ENCODE data around the gene SEMA4B.

The SEMA4B gene

DNA sequence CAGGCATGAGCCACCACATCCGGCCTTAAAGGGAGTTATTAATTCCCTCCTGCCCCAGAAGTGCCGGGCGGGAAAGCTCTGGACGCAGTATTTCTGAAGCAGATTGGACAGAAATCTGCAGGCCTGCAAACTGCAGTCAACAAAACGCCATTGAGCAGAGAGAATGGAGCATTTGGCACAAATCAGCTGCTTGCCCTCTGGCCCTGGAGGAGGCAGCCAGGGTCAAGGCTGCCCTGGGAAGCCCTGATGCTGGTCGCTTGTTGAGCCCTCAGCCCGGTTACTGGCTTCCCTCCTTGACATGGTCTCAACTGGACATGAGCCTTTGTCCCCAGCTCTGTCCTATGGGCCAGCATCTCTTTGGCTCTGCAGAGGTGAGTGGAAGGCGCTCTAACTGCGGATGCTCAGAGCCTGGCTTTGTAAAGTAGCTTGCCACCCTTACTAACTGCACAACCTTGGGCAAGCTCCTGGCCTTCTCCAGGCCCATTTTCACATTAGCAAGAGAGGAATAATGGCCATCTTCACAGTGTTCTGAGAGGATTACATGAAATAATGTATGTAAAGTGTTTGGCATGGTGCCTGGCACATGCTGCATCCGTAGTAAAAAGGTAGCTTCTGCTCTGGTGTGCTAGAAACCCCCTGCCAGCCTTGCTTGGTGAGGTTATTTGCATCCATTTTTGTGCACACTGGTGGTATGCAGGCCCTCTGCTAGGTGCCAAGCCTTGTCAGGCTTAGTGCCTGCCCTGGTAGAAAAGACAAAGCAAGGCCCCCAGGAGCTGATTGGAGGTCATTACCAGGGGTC lies 4.1 kb downstream of the SEMA4B start:
- FAIRE-seq = no peak

DNA sequence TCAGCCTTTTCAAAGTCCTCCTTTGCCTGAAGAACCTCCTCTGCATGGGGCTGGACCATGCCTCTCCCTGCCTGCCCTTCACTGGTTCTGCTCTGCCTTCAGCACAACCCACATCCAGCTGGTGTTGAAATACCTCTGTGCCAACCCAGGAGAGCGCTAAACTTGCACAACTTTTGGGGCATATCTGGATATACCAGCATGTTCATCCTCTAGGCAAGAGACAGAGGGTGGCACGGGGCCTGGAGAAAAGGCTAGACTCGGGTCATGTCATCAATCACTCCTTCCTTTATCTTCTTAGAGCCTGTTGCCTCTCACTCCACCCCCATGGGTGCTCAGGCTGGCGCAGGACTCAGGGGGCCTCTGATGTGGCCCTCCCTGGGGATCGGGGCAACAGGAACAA lies 4.8 kb downstream of the SEMA4B start:
- no peak for FAIRE-seq

DNA sequence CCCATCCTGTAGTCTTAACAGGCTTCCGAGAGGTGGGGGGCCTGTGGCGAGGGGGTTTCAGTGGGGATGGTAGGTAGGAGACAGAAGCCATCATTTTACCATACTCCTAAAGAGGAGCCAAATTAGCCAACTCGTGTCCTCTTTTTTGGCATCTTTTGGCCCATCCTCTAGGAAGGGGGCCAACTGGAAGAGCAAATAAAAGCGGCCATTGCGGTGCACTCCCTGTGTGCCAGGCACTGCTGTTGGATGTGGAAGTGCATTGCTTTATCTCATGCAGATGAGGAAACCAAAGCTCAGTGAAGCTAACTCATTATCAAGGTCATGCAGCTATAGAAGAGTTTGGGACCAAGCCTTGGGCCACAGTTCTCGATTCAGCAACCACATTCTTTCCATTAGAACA lies 6.1 kb downstream of the SEMA4B start:
- no peak for FAIRE-seq

DNA sequence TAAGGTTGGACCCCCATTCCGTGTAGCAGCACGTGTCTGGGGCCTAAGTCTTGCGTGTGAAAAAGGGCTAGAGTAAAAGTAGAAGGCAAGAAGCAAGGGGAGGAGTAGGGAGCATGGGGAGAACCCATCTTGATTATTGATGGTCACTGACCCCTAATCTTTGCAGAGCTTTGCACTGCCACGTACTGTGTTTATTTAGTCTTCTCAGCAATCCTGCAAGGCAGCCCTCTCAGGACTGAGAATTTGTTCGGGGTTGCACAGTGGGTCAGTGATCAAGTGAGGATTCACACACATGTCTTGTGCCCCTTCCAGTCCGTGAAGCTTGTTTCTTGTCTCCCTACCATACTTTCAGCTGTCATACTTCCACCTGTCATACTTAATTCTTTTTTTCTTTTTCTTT lies 7.2 kb downstream of the SEMA4B start:
- no peak for FAIRE-seq

DNA sequence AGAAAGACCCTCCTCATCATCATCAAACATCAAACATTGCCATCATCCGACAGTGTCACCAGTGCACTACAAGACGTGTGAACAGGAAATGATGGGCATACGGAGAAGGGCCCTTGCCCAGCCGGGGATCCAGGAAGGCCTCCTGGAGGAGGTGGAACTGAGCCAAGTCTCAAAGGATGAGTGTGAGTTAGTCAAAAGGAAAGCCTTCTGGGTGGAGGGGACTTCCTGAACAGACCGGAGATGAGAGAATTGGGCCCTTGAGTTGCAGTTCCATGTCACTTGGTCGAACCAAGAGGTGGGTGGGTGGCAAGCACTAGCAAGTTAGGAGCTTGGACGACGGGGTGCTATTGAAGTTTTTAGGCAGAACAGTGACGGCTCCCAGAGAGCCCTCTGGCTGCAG lies 8.5 kb downstream of the SEMA4B start:
- no peak for FAIRE-seq

DNA sequence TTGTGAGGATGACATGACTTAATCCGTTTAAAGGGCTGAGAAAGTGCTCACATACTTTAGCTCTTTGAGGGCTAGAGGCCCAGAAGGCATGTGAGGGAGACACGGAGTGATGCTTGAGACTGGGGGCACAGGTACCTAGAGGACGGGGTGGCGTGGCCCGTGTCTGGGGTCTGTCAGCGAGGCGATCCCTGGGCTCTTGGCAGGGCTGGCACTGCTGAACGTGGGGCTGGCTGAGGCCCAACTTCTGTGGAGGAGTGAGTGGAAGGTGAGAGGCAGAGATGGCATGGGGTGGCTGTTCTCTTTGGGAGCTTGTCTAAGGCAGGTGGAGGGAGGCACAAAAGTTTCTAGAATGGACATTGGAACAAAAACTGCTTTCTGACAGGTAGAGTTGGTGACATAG lies 9.5 kb downstream of the SEMA4B start:
- no peak for FAIRE-seq

DNA sequence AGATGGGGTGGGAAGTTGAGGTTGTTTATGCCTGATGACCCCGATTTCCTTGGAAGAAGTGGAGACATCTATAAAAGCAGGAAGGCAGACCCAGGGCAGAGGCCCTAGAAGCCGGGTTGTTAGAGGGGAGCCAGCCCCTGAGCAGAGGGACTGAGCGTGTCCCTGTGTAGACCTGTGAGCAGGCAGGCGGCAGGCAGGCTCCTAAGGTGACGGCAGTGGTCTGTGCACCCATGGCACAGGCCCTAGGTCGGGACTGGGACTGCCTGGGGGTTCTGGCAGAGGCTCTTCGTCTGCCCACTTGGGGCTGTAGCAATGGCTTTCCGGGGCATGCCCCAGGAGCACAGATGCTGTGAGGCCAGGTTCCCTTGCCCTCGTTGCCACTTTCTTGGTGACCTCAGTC lies 9.9 kb downstream of the SEMA4B start:
- no peak for FAIRE-seq

DNA sequence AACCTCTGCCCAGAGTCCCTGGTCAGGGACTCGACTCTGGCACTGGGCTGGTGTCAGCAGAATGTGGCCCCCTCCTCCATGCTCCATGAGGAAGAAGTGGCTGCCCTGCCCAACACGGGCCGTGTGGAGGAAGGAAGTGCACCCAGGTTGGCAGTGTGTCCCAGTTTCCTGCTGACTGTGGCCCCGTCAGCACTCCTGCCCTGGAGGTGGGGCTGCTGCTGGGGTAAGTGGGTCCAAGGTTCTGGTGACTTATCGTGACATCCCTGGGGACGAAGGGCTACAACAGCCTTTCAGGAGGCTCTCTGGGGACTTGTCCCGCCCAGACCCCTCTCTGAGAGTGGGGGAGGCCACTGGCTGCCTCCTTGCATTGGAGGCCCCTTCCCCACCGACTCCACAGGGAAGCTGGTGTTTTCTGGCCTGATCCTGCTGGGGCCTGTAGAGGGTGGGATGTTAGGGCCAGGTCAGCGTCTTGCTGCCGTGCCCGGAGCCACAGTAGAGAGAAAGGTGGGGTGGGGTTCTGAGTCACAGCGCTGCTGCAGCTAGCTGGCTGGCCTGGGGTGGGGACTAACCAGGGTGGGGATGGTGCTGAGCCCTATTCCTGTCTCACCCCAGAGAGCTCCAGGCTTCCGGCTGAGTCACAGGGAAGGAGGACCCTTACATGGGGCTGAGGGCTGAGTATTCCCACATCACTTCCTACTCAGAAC lies 10.5 kb downstream of the SEMA4B start:
- FAIRE-seq = no peak

DNA sequence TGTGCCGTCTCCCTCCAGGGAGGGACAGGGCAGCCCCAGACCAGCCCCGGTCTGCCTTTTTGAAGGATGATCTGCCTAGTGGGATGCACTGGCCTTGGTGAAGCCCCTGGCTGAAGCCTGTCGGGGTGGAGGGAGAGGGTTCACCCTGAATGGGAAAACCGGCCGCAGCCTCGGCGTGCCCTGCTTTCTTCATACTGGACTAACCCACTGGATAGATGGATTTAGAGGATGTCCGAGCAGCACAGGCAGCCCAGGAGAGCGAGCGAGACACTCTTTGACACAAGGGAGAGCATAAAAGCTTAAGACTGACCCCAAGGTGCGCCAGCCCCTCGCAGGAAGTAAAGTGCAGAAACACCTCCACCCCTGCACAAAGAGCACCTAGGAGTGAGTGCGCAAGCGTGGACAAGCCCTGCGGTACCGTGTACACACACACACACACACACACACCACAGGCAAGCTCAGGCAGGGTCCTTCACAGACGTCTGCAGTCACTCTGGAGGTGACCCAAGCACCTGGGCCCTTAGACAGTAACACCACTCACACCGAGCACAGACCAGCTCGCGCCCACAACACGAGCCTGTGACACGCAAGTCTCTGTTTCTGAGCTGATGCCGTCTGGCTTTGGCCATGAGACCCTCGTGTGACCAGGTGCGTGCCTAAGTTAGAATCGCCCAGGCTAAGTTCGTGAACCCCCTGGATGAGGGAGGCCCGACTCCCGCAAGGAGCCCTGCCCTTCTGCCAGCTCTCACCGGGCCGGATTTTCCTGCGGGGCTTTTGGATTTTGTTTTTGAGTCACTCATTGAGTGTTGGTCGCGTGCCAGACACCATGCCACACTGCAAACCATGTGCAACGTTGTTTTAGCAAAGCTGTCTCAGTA lies 11.3 kb downstream of the SEMA4B start:
- no peak for FAIRE-seq

DNA sequence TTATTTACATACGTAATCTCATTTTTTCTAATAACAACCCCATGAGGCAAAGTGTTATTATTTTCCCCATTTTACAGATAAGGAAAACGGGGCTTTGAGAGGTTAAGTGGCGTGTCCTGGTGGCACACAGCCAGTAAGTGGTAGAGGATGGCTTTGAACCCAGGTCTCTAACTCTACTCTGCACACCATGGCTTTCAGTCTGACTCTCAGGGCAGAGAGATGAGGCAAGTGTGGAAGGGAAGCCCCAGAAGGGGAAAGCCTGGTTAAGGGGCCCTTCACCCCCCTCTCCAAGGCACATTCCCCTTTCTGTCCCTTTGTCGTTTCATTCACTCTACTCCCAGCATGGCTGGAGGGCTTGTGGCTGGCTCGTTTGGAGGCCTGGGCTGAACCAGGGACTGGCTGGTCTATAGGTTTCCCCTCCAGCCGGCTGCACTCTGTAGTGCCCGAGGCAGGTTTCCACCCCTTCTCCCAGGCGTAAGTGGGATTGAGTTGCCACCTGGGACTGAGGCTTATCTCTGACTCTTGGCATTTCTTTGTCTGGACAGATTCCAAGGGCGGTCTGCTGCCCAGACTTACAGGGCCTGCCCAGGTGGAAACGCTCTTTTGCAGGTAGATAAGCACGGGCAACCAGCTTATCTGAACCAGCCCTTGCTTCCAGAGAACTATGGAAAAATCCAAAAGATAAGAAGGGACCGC lies 12.1 kb downstream of the SEMA4B start:
- no peak for FAIRE-seq

DNA sequence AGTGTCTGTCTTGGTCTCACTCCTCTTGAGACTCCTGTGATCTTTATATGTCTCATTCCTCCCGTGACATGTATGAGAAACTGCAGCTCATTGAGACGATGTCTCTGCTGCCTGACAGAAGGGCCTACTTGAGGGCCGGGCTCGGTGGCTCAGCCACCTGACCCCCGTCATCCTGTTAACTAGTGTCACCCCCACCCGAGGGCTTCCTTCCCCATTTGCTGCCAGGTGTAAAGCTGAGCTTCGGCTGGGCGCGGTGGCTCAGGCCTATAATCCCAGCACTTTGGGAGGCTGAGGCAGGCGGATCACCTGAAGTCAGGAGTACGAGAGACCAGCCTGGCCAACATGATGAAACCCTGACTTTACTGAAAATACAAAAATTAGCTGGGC lies 12.7 kb downstream of the SEMA4B start:
- no peak for FAIRE-seq

DNA sequence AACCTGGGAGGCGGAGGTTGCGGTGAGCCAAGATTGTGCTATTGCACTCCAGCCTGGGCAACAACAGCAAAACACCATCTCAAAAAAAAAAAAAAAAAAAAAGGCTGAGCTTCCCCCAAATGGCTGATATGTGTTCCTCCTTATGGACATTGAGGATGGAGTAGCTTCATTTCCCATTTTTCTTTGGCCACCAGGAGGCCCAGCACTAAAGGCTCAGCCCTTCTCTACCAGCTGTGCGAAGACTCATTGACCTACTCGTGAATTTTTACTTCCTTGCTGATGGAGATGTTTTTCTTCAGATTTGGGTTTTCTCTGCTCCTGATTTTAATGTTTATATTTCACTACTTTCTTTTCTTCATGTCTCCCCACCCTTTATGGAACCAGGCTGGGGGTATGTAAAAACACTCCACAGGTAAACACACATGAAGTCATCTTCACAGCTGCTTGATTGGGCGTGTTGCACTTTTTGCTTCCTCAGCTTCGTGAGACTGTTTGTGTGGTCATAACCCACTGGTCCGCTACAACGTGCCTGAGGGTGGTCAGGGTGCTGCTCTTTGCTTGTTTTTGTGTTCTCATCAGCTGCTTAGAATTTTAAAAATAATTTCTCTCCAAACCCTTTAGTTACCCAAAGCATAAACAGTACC lies 13.5 kb downstream of the SEMA4B start:
- FAIRE-seq = no peak

DNA sequence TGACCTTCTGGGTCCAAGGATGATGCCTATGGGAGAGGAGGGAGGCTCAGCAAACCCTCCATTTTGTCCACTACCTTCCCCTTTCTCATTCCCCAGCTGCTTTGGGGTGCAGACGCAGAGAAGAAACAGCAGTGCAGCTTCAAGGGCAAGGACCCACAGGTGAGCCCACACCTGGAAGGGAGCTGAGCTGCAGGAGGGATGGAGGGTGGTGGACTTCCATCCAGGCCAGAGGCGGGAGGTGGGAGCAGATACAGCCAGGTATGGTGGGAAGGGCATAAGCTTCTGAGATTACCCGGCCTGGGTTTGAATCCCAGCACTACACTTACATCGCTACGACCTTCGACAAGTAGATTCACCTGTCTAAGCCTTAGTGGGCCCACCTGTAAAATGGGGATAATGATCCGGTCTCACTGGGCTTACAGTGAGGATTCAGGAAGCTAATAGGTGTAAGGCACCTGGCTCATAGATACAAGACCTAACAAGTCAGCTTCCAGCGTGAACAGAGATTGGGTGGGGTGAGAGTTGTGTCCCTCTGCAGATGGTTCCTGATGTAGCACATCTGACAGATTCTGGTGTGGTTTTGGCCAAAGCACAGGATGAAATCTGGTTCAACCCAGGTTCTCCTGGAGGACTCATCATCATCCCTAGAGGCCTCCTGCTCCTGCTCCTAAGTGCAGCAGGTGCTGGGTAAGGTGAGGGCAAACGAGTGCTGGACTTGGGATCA lies 16.7 kb downstream of the SEMA4B start:
- FAIRE-seq = no peak

DNA sequence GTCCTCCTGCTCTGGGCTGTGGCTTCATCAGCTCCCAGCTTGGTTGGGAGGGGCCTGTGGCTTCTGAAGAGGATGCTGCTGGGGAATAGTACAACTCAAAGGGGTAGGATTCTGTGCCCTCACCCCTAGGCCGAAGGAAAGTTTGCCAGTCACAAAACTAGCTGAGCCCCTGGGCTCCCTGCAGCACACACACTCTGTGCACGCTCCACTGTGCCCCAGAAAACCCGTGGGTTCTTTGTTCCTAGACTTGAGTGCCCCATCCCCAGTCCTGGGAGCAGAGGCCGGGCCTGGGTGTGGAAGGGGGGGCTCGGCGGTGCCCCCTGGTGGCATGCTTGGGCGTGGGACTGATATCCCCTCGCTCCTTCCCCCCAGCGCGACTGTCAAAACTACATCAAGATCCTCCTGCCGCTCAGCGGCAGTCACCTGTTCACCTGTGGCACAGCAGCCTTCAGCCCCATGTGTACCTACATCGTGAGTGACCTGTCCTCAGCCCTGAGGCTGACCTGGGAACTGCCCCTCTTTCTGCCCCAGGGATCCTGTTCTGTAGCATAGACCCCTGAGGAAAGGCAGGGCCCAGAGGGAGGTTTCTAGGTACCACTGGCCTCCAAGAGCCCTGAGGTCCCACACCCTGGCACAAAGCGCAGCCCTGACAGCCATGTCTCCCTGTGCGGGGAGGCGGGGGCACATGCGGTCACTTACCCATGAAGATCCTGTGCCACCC lies 18.5 kb downstream of the SEMA4B start:
- no peak for FAIRE-seq

DNA sequence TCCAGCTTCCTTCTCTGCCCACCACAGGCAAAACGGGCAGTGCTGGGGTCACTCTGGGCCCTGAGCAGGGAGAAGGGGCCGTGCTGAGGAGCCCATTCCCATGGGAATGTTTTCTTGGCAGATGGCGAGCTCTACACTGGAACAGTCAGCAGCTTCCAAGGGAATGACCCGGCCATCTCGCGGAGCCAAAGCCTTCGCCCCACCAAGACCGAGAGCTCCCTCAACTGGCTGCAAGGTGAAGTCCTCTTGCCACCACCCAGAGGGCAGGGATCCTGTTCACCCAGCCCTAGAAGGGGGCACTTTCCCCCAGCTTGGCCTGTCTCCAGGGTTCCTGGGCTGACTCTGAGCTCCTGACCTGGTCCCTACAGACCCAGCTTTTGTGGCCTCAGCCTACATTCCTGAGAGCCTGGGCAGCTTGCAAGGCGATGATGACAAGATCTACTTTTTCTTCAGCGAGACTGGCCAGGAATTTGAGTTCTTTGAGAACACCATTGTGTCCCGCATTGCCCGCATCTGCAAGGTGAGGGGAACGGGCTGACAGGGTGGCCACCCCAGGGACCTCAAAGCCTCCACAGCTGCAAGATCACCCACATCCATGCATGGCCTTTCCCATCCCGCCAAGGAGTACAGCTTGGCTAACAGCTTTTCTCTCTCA lies 20.2 kb downstream of the SEMA4B start:
- FAIRE-seq = no peak

DNA sequence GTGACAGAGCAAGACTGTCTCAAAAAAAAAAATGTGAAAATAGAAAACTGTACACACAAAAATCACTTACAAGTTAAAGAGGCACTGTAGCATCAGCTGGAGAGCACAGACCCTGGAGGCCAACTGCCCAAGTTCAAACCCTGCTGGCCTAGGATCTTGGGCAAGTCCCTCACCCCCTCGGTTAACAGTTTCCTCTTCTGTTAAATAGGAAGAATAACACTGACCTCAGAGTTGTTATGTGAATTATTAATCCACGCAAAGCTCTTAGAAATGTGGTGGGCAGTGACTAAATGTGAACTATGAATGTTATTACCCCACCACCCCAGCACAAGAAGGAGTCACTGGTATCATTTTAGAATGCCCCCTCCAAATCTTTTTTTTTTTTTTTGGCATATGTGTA lies 21.4 kb downstream of the SEMA4B start:
- no peak for FAIRE-seq

DNA sequence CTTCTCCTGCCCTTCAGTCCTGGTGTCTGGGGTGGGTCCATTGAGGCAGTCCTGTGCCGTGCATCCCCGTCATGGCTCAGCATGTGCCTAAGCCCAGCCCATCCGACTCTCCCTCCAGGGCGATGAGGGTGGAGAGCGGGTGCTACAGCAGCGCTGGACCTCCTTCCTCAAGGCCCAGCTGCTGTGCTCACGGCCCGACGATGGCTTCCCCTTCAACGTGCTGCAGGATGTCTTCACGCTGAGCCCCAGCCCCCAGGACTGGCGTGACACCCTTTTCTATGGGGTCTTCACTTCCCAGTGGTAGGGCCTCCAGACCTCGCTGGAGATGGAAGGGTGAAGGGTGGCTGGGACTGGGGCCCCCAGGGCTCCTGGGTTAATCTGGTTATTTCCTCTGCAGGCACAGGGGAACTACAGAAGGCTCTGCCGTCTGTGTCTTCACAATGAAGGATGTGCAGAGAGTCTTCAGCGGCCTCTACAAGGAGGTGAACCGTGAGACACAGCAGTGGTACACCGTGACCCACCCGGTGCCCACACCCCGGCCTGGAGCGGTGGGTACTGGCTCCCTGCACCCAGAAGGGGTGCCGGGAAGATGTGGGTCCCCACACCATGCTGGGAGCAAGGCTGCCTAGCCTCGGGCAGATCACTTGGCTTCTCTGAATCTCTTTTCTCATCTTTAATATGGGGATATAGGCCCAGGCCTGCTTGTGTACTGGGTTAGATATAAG lies 22.5 kb downstream of the SEMA4B start:
- no peak for FAIRE-seq

DNA sequence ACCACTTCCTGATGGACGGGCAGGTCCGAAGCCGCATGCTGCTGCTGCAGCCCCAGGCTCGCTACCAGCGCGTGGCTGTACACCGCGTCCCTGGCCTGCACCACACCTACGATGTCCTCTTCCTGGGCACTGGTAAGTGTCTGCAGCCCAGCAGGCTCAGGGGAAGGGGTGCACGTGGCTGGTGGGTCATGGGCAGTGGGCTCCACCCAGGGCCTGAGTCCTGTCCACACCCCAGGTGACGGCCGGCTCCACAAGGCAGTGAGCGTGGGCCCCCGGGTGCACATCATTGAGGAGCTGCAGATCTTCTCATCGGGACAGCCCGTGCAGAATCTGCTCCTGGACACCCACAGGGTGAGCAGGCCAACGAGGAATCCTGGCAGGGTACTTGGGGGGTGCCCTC lies 23.9 kb downstream of the SEMA4B start:
- no peak for FAIRE-seq

DNA sequence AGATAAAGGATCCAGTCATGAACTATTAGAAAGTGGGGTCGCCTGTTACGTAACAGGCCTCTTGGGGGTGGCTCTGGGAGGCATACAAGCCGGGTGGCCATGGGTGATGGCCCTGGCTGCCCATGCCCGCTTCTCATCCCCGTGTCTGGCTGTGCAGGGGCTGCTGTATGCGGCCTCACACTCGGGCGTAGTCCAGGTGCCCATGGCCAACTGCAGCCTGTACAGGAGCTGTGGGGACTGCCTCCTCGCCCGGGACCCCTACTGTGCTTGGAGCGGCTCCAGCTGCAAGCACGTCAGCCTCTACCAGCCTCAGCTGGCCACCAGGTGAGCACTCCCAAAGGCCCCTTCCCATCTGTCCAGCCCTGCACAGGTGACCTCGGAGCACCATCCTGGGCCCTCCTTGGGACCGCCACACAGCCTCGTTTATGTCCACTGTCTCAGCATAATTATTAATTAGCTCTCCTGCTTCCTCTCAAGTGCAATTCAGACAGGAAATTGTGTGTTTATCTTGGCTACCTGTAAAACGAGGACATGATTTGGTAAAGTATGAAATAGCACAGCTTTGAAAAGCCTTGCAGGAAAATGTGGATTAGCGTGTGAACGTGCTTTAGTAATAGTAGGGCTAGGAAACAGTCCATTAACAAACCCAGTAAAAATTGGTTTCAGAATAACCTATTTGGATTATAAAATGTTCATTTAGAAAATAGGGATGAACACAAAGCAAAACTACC lies 24.5 kb downstream of the SEMA4B start:
- FAIRE-seq = no peak
